Natural killer cell (primary cell): ENCODE measurements around the gene PTDSS2. TPM values are rescaled to one million over a fixed set of nuclear protein-coding genes. Genes with fewer than 3 reads are reported as not detected.

Experiments
- ATAC-seq, 3 donors: fragments of 150-1000 bp in 2 of 3; fragments of 200-7000 bp in 1 of 3; cut with Tn5 transposase; 1 replicate in 1 of 3; 2 replicates in 2 of 3; pipeline ENCODE4 v1.10.0; 2021; ENCODE audit warnings: mild to moderate bottlenecking in 2 of 3, moderate library complexity in 2 of 3
- DNase-seq, 2 donors: peaks; one replicate each; pipeline versions ENCODE4 v3.0.0 to v3.0.0-alpha.2; 2013 to 2021; ENCODE audit warnings: mixed read lengths in 1 of 2
- H3K27ac ChIP-seq: one replicate; pipeline ENCODE4 v1.5.1; 2013; ENCODE audit warnings: mild to moderate bottlenecking, low read length
- H3K27me3 ChIP-seq: one replicate; pipeline ENCODE4 v1.6.1; 2013; ENCODE audit warnings: low read length; ENCODE audit not compliant: control insufficient read depth, insufficient read depth
- H3K36me3 ChIP-seq: one replicate; pipeline ENCODE4 v1.6.1; 2013; ENCODE audit warnings: low read length; ENCODE audit not compliant: control insufficient read depth, insufficient read depth
- H3K4me1 ChIP-seq: one replicate; pipeline ENCODE4 v1.6.1; 2013; ENCODE audit warnings: low read length; ENCODE audit not compliant: control insufficient read depth, insufficient read depth
- H3K4me3 ChIP-seq: one replicate; pipeline ENCODE4 v1.5.1; 2013; ENCODE audit warnings: low read length
- H3K9me3 ChIP-seq: one replicate; pipeline ENCODE4 v1.6.1; 2013; ENCODE audit warnings: low read length; ENCODE audit not compliant: control insufficient read depth, insufficient read depth
- H3K27ac Mint-ChIP-seq, 2 donors: one replicate each; pipeline ENCODE4 v1.8.0; 2022; ENCODE audit warnings: mild to moderate bottlenecking in 2 of 2, mixed read lengths in 2 of 2, moderate library complexity in 1 of 2
- H3K27me3 Mint-ChIP-seq, 2 donors: one replicate each; pipeline ENCODE4 v1.8.0; 2022; ENCODE audit warnings: low read depth in 2 of 2, mixed read lengths in 2 of 2
- H3K36me3 Mint-ChIP-seq: one replicate; pipeline ENCODE4 v1.8.0; 2022; ENCODE audit warnings: mixed read lengths
- H3K4me1 Mint-ChIP-seq, 2 donors: one replicate each; pipeline ENCODE4 v1.8.0; 2022; ENCODE audit warnings: mixed read lengths in 2 of 2
- H3K4me3 Mint-ChIP-seq: one replicate; pipeline ENCODE4 v1.8.0; 2022; ENCODE audit warnings: mild to moderate bottlenecking, moderate library complexity, mixed read lengths
- H3K9me3 Mint-ChIP-seq, 2 donors: one replicate each; pipeline ENCODE4 v1.8.0; 2022; ENCODE audit warnings: mixed read lengths in 2 of 2
- WGBS: methylation state at CpG from one replicate; pipeline ENCODE4 v1.1.7; 2013; ENCODE audit warnings: missing lambda C conversion rate; ENCODE audit not compliant: insufficient coverage; 5-methylcytosine and 5-hydroxymethylcytosine counted together
- intact Hi-C: fragments of 100-400 bp; cut with micrococcal nuclease; formaldehyde crosslinking; loops from one replicate; pipeline ENCODE4 v1.14.2; 2022
- total RNA-seq, 4 donors: library from RNA; stranded (reverse); fragments of 120-200 nt in 1 of 4; gene quantifications; one replicate each; pipeline versions ENCODE4 v1.2.3 to v1.2.4, GENCODE V29; 2013 to 2022
- TF ChIP-seq, protein P1 (sequence below): fragments of 200-600 bp; IDR thresholded peaks from one replicate; pipeline ENCODE4 v1.8.0; 2022; ENCODE audit warnings: antibody characterized with exemption

Gene PTDSS2
- total RNA-seq, 3 donors from 2014 or later (not counting 1 experiment from before 2014, with no cell fraction given) = 21.5 to 25.1 (median 23.4) TPM

GRCh38 chr11:529728-530411 lies 79.8 kb downstream of the PTDSS2 start:
- intact Hi-C loops = no loop called here
- Histone ChIP-seq H3K4me1 (peaks cover 10% of the 10 kb centered on the region), H3K9me3 (no peaks in the 10 kb centered on the region), H3K4me3 (no peak overlapping the region), H3K27me3 (no peaks in the 10 kb centered on the region), H3K27ac (no peak overlapping the region), H3K36me3 (peaks cover 11% of the 10 kb centered on the region)
- Mint-ChIP-seq H3K9me3 (no peaks in the 10 kb centered on the region), H3K4me3 (no peak overlapping the region), H3K4me1 (peaks cover 0 to 7% of the 10 kb centered on the region in 2 donors), H3K27ac (no peak overlapping the region), H3K36me3 (no peaks in the 10 kb centered on the region), H3K27me3 (no peaks in the 10 kb centered on the region)
- TF ChIP-seq, protein P1, sequence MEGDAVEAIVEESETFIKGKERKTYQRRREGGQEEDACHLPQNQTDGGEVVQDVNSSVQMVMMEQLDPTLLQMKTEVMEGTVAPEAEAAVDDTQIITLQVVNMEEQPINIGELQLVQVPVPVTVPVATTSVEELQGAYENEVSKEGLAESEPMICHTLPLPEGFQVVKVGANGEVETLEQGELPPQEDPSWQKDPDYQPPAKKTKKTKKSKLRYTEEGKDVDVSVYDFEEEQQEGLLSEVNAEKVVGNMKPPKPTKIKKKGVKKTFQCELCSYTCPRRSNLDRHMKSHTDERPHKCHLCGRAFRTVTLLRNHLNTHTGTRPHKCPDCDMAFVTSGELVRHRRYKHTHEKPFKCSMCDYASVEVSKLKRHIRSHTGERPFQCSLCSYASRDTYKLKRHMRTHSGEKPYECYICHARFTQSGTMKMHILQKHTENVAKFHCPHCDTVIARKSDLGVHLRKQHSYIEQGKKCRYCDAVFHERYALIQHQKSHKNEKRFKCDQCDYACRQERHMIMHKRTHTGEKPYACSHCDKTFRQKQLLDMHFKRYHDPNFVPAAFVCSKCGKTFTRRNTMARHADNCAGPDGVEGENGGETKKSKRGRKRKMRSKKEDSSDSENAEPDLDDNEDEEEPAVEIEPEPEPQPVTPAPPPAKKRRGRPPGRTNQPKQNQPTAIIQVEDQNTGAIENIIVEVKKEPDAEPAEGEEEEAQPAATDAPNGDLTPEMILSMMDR = no peak
- WGBS = 92% methylated on average over 18 of the region's 18 CpGs
- ATAC-seq = no peak
- no peak for DNase-seq

DNA sequence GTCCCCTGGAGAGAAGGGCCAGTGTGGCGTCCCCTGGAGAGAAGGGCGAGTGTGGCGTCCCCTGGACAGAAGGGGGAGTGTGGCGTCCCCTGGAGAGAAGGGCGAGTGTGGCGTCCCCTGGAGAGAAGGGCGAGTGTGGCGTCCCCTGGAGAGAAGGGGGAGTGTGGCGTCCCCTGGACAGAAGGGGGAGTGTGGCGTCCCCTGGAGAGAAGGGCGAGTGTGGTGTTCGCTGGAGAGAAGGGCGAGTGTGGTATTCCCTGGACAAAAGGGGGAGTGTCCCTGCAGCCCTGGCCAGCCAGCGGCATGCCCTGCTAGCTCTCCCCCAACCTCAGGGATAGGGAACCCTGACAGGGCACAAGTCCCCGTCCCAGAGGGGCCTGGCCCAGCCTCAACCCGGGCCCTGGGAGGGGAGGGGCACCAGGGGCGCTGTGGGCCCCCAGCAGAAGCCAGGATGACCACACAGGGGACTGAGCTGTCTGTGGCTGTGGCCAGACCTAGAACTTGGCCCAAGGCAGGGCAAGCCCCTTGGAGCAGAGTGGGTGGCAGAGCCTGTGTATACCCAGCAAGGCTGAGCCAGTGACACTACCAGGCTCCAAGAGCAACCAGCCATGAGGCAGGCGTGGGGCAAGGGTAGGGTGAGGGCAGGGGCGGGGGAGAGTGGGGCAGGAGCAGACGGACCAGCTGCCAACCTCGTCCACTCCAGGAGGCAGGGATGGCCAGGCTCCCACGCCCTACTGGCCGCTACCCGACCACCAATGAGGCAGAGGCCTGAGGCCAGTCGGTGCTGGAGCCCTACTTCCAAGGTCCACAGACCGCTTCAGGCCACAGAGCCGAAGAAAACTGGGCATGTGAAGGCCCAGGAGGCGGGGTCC lies 81.1 kb downstream of the PTDSS2 start:
- Mint-ChIP-seq H3K4me1 (peaks cover 0 to 10% of the 10 kb centered on the region in 2 donors), H3K4me3 (no peak overlapping the region), H3K27me3 (no peaks in the 10 kb centered on the region), H3K9me3 (no peaks in the 10 kb centered on the region), H3K27ac (no peak overlapping the region), H3K36me3 (no peaks in the 10 kb centered on the region)
- intact Hi-C loops = no loop called here
- H3K36me3 ChIP-seq = peaks cover 11% of the 10 kb centered on the region
- no peak for DNase-seq
- WGBS = 96% methylated on average over 22 of the region's 28 CpGs
- peaks cover 13% of the 10 kb centered on the region for H3K4me1 ChIP-seq
- no peaks in the 10 kb centered on the region for H3K27me3 ChIP-seq
- ATAC-seq = no peak
- no peak overlapping the region for H3K4me3 ChIP-seq
- no peaks in the 10 kb centered on the region for H3K9me3 ChIP-seq
- no peak overlapping the region for H3K27ac ChIP-seq
- TF ChIP-seq, protein P1 = no peak

DNA sequence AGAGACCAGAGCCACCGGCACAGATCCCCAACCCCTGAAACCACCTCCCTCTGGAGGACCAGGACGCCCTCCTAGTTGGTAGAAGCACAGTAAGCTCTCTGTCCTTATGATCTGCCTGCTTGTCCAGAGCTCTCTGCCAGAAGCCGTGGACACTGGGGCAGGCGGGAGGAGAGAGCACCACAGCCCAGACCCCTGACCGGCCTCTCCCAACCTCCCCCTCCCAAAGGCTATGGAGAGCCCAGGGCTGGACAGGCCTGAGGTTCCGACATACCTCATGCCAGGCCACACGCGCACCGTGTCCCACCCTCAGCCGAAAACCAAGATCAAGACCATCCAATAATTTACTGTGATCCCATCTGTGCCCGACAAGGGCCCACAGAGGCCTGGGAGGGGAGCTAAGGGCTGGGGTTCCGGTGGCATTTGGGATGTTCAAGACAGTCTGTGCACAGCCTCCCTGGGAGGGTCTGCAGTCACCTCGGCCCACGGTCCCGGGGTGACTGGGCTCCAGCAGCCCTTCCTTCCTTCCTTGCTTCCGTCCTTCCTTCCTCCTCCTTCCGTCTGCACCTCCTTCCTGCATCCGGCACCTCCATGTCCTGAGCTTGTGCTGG lies 81.9 kb downstream of the PTDSS2 start:
- Histone ChIP-seq H3K4me1 (peaks cover 21% of the 10 kb centered on the region), H3K9me3 (no peaks in the 10 kb centered on the region), H3K27ac (no peak overlapping the region), H3K27me3 (no peaks in the 10 kb centered on the region), H3K4me3 (no peak overlapping the region), H3K36me3 (peaks cover 11% of the 10 kb centered on the region)
- Mint-ChIP-seq H3K27ac (no peak overlapping the region), H3K27me3 (no peaks in the 10 kb centered on the region), H3K4me1 (peaks cover 0 to 13% of the 10 kb centered on the region in 2 donors), H3K4me3 (peak overlapping the region; percentile 53), H3K36me3 (no peaks in the 10 kb centered on the region), H3K9me3 (no peaks in the 10 kb centered on the region)
- WGBS = 92% methylated on average over 18 of the region's 18 CpGs
- DNase-seq = no peak
- intact Hi-C loops = no loop called here
- ATAC-seq = no peak
- TF ChIP-seq, protein P1 = no peak
